Measurements from ENCODE around the gene CDK16.
A peak's percentile ranks its signal among the peaks of the same experiment; 100 is the strongest.

Gene CDK16

GRCh38 chrX:47218280-47218919 is at the start of gene CDK16:
Gene CDK16, plus strand, starts transcription at chrX:47218681. Its CDS starts 4,877 bp downstream, at chrX:47223558.
- peak; percentile 67 for DNase-seq (ENCODE audit: low read depth)

DNA sequence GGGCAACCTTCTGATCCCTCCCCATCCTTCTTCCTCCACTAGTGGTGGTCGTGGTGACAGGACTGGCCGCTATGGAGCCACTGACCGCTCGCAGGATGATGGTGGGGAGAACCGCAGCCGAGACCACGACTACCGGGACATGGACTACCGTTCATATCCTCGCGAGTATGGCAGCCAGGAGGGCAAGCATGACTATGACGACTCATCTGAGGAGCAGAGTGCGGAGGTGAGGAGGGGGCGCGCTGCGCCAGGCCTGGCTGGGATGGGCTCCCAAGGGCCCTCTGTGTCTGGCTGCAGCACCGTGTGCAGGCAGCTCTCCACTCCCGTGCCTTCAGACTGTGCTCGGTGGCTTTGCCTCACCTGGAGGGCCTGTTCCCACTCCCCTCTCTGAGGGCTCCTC is 49.2 kb upstream of the CDK16 start:
- no peak for DNase-seq (ENCODE audit: low read depth)

GRCh38 chrX:47169726-47170515 is 48.6 kb upstream of the CDK16 start:
- DNase-seq (ENCODE audit: low read depth) = no peak

- DNase-seq (ENCODE audit: low read depth) = no peak
These were observed 47.4 kb upstream of the CDK16 start for GRCh38 chrX:47170861-47171692.

DNA sequence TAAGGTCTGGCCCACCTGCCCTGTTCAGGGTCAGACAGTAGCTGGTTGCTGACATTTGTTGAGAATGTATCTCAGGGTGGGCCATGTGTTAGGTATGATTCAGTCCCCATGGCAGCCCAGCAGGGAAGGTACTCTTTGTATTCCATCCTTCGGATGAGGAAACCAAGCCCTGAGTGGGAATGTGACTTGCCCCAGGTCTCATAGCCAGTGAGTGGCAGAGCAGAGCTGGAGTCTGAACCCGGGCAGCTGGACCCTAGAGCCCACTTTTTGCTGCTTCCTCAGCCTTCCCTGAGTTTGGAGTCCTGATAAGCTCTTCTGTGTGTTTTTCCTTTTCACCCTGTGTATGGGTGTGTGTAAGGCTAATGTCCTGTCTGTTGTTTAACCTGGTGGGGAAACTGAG is 46.5 kb upstream of the CDK16 start:
- no peak for DNase-seq (ENCODE audit: low read depth)

GRCh38 chrX:47172549-47172948 is 45.9 kb upstream of the CDK16 start:
- no peak for DNase-seq (ENCODE audit: low read depth)

- DNase-seq (ENCODE audit: low read depth) = no peak
These were observed 45.3 kb upstream of the CDK16 start for GRCh38 chrX:47172971-47173792.

DNA sequence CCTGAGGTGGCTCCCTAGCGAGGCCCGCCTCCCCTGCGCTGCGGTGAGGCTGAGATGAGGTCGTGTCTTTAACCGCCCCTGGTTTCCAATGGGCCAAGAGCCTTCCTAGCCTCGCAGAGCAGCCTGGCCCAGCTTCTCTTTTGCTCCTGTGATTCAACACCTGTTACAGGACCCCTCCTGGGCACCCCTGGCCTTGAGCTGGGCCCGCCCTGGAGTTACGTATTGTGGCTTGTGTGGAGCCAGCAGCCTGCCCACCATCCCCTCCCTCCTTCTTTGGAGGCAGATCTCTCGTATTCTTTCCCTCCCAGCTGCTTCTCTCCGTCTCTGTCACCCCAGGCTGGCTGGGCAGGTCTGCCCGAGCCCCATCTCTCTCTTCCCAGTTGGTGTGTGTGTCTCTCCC is 44.1 kb upstream of the CDK16 start:
- DNase-seq (ENCODE audit: low read depth) = no peak

GRCh38 chrX:47174846-47175587 is 43.5 kb upstream of the CDK16 start:
- DNase-seq (ENCODE audit: low read depth) = no peak

DNA sequence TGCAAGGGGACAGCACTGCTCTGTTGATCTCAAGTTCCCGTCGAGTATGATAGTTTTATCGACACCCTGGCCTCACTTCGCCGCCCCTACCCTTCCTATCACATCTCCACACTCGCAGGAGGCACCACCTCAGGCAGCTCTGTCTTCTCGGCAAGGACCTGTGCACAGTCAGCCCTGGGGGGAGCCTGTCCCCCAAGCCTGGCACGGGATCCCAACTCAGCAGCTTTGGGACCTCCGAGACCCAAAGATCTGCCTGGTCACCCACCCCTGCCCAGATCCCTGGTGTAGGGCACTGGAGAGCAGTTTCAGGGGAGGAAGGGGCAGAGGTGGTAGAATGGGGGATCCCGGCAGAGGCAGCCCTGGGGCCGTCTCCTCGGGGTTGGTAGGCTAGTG is 42.9 kb upstream of the CDK16 start:
- DNase-seq (ENCODE audit: low read depth) = no peak

DNA sequence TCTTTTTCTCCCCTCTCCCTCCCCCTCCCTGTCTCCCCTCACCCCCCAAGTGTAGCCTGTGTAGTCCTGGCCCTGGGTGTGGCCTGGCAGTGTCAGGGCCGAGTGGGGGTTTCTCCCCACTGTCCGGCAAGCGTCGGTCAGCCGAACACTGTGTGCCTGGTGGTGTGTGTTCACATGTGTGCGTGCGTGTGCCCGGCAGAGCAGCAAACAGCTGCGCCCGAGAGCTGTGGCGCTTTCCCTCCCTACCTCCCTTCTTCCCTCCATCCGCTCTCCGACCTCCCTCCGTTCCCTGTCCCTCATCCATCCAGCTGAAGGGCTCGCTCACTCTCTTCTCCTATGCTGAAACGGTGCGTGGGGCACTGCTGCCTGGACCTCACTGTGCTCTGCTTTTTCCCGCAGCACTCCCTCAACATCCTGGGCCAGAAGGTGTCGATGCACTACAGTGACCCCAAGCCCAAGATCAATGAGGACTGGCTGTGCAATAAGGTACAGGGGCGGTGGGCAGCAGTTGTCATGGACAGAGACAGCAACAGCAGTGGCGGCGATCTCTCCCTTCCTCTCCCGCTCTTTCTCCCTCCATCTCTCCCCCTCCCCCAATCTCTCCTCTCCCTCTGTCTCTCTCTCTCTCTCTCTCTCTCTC is 42.3 kb upstream of the CDK16 start:
- DNase-seq (ENCODE audit: low read depth) = no peak

DNA sequence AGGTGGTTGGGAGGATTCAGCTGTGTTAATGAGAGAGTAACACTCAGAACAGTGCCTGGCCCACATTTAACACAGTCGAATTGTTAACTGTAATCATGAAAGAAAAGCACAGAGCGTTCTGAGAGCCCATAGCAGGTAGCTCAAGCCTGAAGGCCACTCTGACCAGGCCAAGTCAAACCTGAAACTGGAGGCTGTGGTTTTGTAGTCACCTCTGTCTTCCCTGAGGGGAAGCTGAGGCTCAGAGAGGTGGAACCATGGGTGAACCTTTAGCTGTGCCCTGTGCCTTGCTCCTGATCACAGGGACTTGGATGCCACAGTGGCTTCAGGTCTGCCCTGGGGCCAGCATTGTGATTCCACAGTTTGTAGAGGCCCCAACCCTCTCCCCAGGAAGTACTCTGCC is 41.4 kb upstream of the CDK16 start:
- DNase-seq (ENCODE audit: low read depth) = no peak

DNA sequence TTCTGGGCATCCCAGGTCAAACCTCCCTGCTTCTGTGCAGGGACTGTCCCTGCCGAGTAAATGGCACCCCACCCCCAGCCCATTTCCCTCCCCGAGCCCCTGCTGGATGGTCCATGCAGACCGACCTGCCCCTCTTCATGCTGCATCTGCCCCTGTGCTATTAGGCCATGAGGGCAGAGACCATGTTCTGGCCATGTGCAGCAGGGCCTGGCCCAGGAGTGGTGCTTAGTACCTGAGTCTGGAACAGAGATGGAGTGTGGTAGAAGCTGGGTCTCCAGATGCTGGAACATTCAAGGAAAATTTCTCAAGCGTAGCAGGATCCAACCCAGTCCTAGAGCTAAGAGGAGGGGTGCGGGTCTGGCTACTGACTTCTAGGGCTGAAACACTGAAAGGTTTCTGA is 40.1 kb upstream of the CDK16 start:
- no peak for DNase-seq (ENCODE audit: low read depth)

GRCh38 chrX:47179221-47179927 is 39.1 kb upstream of the CDK16 start:
- DNase-seq (ENCODE audit: low read depth) = no peak

GRCh38 chrX:47179928-47180255 is 38.6 kb upstream of the CDK16 start:
- DNase-seq (ENCODE audit: low read depth) = no peak

DNA sequence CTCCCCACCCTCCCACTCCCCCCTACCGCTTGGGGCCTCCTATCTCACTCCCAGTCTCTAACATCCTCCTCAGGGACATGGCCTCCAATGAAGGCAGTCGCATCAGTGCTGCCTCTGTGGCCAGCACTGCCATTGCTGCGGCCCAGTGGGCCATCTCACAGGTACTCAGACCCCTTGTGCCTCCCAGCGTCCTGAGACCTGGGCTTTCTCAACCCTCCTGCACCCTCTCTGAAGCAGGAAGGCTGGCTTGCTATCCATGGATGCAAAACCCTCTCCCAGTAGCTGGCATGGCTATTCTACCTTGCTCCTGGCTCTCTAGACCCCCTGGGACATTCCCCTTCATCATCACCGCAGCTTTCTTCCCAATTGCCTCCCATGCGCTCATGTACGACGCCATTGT is 38.1 kb upstream of the CDK16 start:
- no peak for DNase-seq (ENCODE audit: low read depth)

GRCh38 chrX:47181301-47181700 is 37.2 kb upstream of the CDK16 start:
- DNase-seq (ENCODE audit: low read depth) = no peak

GRCh38 chrX:47182106-47182700 is 36.3 kb upstream of the CDK16 start:
- no peak for DNase-seq (ENCODE audit: low read depth)

DNA sequence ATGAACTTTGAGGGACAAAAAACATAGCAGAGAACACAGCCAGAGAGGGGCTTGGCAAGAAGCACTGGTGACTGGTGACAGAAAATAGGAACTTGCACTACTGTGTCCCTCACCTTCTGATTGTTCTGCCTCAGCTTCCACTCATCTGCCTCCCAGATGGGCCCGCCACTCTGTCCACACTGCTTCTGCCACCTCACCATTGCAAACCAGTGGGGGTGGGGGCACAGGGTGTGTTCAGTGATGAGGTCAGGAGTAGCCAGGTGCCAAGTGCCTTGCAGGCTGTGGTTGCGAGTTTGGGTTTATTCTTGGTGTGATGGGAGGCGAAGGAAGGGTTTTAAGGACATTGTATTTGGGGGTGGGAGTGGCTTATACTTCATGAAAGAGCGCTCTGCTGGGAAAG is 34.0 kb upstream of the CDK16 start:
- DNase-seq (ENCODE audit: low read depth) = no peak

GRCh38 chrX:47185241-47185640 is 33.2 kb upstream of the CDK16 start:
- DNase-seq (ENCODE audit: low read depth) = no peak
